MG63 (cell line): ENCODE data around the gene NEK8. TPM values are rescaled to one million over a fixed set of nuclear protein-coding genes. Genes with fewer than 3 reads are reported as not detected.
A peak's percentile ranks its signal among the peaks of the same experiment; 100 is the strongest.

Experiments used
- DNase-seq: peaks from one replicate; pipeline ENCODE4 v3.0.0-alpha.2; 2020
- H3K27me3 ChIP-seq: fragments of 250-450 bp; sonication (Bioruptor Pico); 2 replicates; pipeline ENCODE4 v1.5.1; 2020; ENCODE audit warnings: mild to moderate bottlenecking, moderate library complexity
- H3K36me3 ChIP-seq: fragments of 250-450 bp; sonication (Bioruptor Pico); 2 replicates; pipeline ENCODE4 v1.5.1; 2020; ENCODE audit warnings: mild to moderate bottlenecking, moderate library complexity
- H3K4me3 ChIP-seq: fragments of 250-450 bp; sonication (Bioruptor Pico); 2 replicates; pipeline ENCODE4 v1.5.1; 2020; ENCODE audit warnings: mild to moderate bottlenecking, moderate library complexity
- H3K9me3 ChIP-seq: fragments of 250-450 bp; sonication (Bioruptor Pico); 2 replicates; pipeline ENCODE4 v1.5.1; 2020; ENCODE audit warnings: mild to moderate bottlenecking, moderate library complexity
- total RNA-seq: library from RNA; depleted of rRNA; stranded (reverse); fragments of >200 nt; shearing (Covaris generic); gene quantifications from 2 replicates; pipeline ENCODE4 v1.2.3, GENCODE V29; 2014; ENCODE audit warnings: low replicate concordance

The NEK8 gene
- total RNA-seq, 1 experiment from 2014 or later, result 4.0 TPM

DNA sequence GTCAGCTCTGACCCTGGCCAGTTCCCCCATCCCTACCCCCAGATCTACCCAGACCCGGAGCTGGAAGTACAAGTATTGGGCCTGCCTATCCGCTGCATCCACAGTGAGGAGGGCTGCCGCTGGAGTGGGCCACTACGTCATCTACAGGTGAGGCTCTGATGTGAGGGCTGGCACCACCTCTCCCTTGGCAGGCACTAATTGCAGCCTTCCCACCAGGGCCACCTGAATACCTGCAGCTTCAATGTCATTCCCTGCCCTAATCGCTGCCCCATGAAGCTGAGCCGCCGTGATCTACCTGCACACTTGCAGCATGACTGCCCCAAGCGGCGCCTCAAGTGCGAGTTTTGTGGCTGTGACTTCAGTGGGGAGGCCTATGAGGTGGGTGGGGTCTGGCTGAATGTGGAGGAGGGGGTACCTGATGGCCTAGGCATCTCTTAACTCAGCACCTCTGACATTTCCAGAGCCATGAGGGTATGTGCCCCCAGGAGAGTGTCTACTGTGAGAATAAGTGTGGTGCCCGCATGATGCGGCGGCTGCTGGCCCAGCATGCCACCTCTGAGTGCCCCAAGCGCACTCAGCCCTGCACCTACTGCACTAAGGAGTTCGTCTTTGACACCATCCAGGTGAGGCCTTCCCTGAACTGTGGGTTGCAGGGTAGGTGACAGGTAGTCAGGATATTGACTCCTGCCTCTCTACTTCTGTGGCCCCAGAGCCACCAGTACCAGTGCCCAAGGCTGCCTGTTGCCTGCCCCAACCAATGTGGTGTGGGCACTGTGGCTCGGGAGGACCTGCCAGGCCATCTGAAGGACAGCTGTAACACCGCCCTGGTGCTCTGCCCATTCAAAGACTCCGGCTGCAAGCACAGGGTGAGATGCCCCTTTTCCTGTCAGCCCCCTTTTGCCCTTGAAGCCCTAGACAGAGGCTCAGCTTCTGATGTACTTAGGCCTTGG is 19.5 kb downstream of the NEK8 start:
- no peak for DNase-seq
- Histone ChIP-seq H3K27me3 (no peaks in the 10 kb centered on the region), H3K36me3 (peaks cover 77% of the 10 kb centered on the region), H3K9me3 (no peaks in the 10 kb centered on the region), H3K4me3 (no peak overlapping the region)

DNA sequence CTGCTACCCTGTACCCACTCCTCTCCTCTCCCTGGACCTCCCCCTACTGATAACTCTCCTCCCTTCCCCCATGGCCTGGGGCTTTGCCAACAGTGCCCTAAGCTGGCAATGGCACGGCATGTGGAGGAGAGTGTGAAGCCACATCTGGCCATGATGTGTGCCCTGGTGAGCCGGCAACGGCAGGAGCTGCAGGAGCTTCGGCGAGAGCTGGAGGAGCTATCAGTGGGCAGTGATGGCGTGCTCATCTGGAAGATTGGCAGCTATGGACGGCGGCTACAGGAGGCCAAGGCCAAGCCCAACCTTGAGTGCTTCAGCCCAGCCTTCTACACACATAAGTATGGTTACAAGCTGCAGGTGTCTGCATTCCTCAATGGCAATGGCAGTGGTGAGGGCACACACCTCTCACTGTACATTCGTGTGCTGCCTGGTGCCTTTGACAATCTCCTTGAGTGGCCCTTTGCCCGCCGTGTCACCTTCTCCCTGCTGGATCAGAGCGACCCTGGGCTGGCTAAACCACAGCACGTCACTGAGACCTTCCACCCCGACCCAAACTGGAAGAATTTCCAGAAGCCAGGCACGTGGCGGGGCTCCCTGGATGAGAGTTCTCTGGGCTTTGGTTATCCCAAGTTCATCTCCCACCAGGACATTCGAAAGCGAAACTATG is 20.4 kb downstream of the NEK8 start:
- Histone ChIP-seq H3K27me3 (no peaks in the 10 kb centered on the region), H3K9me3 (no peaks in the 10 kb centered on the region), H3K36me3 (peaks cover 77% of the 10 kb centered on the region), H3K4me3 (no peak overlapping the region)
- DNase-seq, result no peak

DNA sequence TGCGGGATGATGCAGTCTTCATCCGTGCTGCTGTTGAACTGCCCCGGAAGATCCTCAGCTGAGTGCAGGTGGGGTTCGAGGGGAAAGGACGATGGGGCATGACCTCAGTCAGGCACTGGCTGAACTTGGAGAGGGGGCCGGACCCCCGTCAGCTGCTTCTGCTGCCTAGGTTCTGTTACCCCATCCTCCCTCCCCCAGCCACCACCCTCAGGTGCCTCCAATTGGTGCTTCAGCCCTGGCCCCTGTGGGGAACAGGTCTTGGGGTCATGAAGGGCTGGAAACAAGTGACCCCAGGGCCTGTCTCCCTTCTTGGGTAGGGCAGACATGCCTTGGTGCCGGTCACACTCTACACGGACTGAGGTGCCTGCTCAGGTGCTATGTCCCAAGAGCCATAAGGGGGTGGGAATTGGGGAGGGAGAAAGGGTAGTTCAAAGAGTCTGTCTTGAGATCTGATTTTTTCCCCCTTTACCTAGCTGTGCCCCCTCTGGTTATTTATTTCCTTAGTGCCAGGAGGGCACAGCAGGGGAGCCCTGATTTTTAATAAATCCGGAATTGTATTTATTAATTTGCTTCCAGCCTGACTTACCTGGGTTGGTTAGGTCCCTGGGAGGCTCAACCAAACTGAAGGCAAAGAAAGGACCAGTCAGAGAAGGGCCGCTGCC is 21.1 kb downstream of the NEK8 start:
- H3K27me3 ChIP-seq, result no peaks in the 10 kb centered on the region
- no peak for DNase-seq
- no peaks in the 10 kb centered on the region for H3K9me3 ChIP-seq
- peaks cover 73% of the 10 kb centered on the region for H3K36me3 ChIP-seq
- no peak overlapping the region for H3K4me3 ChIP-seq

DNA sequence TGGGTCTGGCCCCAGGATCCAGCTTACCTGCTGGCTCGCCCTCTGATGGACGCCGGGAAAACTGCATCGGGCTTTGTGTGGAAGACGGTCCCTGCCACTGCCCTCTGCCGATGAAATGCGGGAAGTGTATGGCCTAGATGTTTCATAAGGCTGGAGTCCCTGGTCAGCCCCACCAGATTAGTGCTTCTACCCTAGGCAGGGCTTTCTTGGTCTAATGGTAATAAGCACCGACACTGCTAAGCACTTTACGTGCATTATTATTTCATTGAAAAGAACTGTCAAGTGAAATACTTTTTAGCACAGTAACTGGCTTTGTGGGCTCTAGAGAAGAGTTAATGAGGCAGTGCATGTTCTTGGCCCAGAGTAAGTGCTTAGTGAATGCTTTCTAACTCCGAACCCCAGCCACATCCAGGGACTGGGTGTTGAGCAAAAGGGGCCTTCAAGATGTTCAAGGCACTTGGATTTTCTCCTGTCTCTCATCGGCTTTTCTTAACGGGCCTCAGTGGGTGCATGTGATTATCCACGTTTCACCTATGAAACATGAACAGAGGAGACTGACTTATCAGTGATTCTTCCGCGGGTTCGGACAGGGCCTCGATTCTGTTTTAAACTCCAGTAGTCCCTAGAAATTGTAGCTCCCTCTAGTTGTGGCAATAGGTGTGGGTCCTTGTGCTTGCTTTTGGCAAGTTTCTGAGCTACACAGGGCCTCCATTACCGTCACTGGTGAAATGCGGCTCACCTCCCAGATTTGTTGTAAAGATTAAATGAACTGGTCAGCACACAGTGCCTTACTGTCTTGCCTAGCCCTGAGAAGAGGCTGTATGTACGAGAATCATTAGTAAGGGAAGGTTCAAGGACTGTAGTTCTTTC is 21.8 kb downstream of the NEK8 start:
- Histone ChIP-seq H3K27me3 (no peaks in the 10 kb centered on the region), H3K9me3 (no peaks in the 10 kb centered on the region), H3K4me3 (no peak overlapping the region), H3K36me3 (peaks cover 72% of the 10 kb centered on the region)
- DNase-seq, result peak; percentile 87

DNA sequence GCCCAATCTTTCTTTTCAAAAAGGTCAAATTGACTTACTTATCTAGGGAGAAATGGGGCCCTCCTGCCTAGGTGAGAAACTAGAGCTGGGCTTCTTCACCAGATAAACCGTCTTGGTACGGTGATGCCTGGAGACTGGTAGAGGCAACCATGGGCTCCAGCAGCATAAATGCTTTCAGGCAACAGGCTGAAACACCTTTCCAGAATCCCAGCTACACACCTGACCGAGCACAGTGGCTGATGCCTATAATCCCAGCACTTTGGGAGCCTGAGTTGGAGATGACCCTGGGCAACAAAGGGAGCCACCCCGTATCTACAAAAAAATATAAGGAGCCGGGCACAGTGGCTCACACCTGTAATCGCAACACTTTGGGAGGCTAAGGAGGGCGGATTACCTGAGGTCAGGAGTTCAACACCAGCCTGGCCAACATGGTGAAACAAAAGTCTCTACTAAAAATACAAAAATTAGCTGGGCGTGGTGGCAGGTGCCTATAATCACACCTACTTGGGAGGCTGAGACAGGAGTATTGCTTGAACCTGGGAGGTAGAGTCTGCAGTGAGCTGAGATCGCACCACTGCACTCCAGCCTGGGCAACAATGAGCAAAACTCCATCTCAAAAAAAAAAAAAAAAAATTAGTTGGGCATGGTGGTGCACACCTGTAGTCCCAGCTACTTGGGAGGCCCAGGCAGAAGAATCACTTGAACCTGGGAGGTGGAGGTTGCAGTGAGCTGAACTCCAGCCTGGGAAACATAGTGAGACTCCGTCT is 23.2 kb downstream of the NEK8 start:
- DNase-seq, result no peak
- peaks cover 66% of the 10 kb centered on the region for H3K36me3 ChIP-seq
- H3K9me3 ChIP-seq, result no peaks in the 10 kb centered on the region
- H3K4me3 ChIP-seq, result no peak overlapping the region
- no peaks in the 10 kb centered on the region for H3K27me3 ChIP-seq

DNA sequence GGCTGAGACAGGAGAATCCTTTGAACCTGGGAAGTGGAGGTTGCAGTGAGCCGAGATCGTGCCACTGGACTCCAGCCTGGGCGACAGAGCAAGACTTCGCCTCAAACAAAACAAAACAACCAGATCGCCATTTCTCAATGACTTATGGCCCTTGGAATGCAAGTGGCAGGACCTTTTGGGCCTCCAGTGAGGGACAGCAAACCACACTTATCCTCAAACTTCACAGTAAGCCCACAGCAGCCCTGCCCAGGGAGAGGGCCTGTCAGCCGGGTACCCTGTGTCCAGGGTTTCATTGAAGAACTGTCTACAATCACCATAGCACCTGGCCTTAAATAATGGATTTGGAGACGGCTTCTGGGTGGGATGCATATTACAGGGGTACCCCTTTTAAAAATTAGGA is 26.9 kb downstream of the NEK8 start:
- DNase-seq, result no peak
- Histone ChIP-seq H3K36me3 (peaks cover 52% of the 10 kb centered on the region), H3K27me3 (no peaks in the 10 kb centered on the region), H3K4me3 (no peak overlapping the region), H3K9me3 (no peaks in the 10 kb centered on the region)

DNA sequence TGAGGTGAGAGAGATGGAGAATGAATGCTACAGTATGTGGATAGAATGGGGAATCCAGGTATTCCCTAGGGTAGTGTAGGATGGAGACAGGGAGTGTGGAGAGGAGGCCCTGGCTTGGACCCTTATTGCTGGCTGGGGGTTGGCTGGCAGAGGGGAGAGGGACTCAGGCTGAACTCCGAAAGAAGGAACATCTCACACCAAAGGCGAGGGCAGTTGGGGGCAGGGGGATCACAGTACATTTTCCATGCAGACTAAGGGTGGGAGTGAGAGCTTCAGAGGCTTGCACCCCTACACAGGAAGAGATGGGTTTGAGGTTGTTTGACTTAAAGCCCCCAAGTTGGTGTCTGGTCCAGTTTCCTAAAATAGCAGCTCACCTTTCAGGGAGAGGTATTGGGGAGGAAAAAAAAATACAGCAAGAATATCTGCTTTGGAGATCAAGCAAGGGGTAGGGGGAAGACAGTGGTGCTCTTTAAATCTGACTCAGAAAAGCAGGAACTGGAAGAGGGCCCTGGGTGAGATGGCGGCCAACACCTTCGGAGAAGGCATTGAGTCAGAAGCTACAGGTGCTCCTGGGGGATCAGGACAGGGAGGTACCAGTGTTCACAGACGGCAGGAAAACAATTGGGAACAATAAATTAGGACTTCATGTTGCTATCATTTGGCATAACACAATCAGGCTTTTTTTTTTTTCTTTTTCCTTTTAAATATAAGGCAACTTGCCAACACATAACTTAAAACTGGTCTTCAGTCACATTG is 27.6 kb downstream of the NEK8 start:
- Histone ChIP-seq H3K36me3 (peaks cover 51% of the 10 kb centered on the region), H3K9me3 (no peaks in the 10 kb centered on the region), H3K27me3 (no peaks in the 10 kb centered on the region), H3K4me3 (no peak overlapping the region)
- DNase-seq, result no peak

DNA sequence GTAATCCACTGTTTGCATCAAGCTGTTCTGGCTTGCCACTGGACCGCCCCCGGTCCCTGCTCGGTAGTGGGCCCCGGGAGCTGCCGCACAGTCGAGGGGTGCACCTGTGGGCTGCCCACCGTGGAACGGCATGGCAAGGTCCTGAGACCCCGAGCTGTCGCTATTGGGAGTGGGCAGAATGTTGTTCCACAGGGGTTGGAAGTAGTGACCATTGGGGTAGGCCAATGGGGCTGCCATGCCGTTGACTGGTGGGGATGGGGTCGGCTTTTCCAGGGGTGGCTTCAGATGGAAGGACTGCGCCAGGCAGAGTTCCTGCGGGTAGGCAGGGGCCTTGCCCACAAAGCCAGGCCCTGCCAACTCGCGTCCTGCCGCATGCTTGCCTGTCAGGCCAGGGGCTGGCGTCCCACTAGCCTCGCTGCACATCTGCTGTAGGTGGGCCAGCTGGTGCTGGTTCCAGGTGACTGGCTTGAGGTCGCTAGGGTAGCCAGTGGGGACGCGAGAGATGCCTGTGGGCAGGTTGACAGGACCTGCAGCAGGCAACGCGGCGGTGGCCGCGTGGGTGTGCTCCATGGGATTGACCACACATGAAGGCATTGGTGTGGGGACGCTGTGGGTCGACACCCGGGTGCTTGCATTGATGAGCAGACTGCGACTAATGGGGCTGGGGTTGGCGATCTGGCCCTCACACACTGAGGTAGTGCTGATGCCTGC is 30.0 kb downstream of the NEK8 start:
- H3K36me3 ChIP-seq, result peaks cover 48% of the 10 kb centered on the region
- no peaks in the 10 kb centered on the region for H3K27me3 ChIP-seq
- no peak for DNase-seq
- no peak overlapping the region for H3K4me3 ChIP-seq
- no peaks in the 10 kb centered on the region for H3K9me3 ChIP-seq

DNA sequence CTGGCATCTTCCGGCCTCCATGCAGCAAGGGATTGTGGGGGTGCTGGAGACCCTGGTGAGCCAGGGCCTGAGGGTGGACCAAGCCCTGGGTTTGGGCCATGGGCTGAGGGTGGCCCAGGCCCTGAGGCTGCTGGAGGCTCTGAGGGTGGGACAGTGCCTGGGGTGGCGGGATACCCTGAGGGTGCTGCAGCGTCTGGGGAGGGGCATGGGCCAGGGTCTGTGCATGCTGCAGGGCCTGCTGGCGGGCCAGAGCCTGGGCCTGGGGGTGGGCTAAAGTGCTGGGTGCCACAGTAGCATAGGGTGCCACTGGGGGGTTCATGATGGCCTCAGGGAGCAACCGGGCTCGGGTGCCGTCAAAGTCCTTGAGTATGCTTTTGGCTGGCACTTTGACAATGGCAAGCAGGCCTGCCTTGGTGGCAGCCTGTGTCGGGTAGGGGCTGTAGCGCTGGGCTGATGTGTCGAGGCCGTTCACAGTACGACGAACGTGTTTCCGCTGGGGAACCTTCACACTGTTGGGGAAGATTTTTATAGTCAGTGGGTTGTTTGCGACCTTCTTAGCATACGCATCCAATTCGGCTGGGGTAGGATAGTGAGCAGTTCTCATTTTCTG is 30.8 kb downstream of the NEK8 start:
- DNase-seq, result no peak

DNA sequence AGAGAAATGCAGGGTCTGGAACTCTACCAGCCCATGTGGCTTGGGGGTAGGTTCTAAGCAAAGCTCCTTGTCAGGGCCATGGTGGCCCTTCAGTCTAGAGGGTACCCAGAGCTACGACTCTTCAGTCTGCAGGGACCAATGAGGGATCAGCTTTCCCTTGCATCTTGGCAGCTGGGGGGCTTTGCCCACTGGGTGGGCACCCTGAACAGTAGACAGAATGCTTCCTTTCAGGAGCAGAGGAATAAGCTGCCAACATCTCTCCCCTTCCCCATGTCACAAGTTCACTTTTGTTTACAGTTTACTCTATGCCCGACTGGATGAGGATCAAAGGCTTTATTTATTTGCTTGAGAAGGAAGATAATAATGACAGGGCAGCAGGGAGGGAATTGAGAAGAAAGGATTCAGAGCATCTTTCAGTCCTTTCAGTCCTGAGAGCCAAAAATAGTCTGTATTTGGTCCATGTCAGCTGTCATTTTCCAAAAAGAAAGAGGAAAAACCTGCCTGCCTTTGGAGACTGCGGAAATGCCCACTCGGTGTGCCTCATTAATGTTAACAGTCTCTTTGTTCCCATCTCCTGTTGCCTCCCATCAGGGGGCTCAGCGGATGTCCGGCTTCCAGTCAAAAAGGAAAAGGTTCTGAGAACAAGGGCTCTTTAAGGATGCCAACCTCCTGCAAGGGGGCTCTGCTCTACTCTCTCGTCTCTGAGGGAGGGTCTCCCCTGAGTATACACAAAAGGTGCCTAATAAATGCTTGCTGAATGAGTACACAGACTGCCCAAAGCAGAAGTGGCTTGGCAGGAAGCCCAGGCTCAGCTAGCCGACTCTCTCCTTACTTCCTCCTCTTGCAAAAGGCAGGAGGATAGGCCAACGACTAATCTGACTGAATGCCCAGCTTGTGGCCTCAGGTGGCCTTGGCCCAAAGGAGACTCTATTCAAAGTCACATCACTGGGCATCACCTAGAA is 32.3 kb downstream of the NEK8 start:
- Histone ChIP-seq H3K27me3 (no peaks in the 10 kb centered on the region), H3K36me3 (peaks cover 42% of the 10 kb centered on the region), H3K9me3 (no peaks in the 10 kb centered on the region), H3K4me3 (no peak overlapping the region)
- peak; percentile 71 for DNase-seq

More for the DNA sequence above, 30.8 kb downstream of the NEK8 start:
- H3K9me3 ChIP-seq, result no peaks in the 10 kb centered on the region
- no peak overlapping the region for H3K4me3 ChIP-seq
- H3K36me3 ChIP-seq, result peaks cover 48% of the 10 kb centered on the region
- H3K27me3 ChIP-seq, result no peaks in the 10 kb centered on the region

DNA sequence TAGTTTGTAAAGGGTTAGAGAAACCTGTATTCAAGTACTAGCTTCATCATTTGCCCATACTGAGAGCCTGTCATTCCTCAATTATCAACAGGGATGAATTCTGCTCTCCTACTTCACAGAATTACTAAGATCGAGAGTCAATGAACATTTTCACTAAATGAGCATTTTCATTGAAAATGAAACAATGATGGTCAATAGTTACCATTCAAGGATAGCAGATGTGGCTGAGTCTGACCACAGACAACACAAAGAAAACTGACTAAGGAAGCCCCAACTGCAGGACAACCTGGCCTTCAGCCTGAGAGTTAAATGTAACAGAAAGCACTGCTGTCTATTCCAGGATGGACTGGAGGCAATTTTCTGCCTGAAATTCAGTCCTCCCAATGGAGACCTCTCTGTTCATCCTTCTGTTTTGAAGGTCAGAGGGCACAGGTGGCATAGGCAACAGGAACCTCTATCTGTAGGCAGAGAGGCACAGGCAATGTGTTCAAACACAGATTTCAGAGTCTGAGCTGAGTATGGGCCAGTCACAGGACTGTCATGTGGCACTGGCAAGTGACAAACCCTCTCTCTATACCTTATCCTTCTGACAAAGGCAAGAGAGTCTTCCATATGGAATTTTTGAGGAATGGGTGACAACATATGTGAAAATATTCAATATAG is 34.7 kb downstream of the NEK8 start:
- DNase-seq, result no peak
- Histone ChIP-seq H3K27me3 (no peaks in the 10 kb centered on the region), H3K9me3 (no peaks in the 10 kb centered on the region), H3K4me3 (no peak overlapping the region), H3K36me3 (peaks cover 48% of the 10 kb centered on the region)

DNA sequence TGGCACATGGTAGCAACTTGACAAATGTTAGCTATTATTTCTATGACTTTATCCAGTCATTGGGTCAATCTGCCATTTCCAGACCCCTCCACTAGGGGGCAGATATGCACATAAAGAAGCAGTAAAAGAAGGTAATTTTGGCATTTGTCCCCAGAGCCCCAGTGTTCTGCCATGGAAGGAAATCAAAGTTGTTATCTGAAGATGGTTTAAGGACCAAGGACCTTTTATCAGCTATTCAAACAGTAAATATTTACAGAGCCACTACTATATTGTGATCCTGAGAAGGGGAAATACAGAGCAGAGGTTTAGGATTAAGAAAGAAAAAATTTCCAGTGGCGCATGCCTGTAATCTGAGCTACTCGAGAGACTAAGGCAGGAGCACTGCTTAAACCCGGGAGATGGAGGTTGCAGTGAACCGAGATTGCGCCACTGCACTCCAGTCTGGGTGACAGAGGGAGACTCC is 35.2 kb downstream of the NEK8 start:
- Histone ChIP-seq H3K36me3 (peaks cover 42% of the 10 kb centered on the region), H3K27me3 (no peaks in the 10 kb centered on the region), H3K4me3 (no peak overlapping the region), H3K9me3 (no peaks in the 10 kb centered on the region)
- peak; percentile 64 for DNase-seq

DNA sequence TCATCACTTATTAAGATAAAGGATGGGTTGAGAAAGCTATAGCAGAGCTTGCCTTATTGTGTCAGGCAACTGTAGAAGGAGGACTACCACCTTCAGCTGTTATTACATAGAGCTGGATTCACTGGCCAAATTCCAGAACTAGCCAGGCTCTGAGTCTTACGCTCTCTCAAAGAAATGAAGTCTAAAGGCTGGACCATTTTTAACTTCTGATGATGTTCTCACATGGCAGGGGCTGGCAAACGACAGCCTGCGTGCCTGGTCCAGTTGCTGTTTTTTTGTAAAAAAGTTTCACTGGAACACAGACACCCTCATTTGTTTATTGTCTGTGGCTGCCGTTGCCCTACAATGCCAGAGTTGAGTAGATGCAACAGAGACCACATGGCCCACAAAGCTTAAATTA is 36.5 kb downstream of the NEK8 start:
- peaks cover 31% of the 10 kb centered on the region for H3K36me3 ChIP-seq
- DNase-seq, result no peak
- H3K27me3 ChIP-seq, result no peaks in the 10 kb centered on the region
- no peak overlapping the region for H3K4me3 ChIP-seq
- H3K9me3 ChIP-seq, result no peaks in the 10 kb centered on the region
